HG02943 (cell line): ENCODE data around the gene CD9.
"Not testable (repeated sequence)": the region's sequence is repeated elsewhere in the genome, so short reads cannot be mapped to it uniquely, and the experiment has no call there.

Experiments
- ATAC-seq: cut with Tn5 transposase; IDR thresholded peaks from one replicate; pipeline ENCODE4 v1.9.1; 2021; ENCODE audit warnings: mild to moderate bottlenecking, low read depth, moderate library complexity; ENCODE audit not compliant: unreplicated experiment

CD9 gene

DNA sequence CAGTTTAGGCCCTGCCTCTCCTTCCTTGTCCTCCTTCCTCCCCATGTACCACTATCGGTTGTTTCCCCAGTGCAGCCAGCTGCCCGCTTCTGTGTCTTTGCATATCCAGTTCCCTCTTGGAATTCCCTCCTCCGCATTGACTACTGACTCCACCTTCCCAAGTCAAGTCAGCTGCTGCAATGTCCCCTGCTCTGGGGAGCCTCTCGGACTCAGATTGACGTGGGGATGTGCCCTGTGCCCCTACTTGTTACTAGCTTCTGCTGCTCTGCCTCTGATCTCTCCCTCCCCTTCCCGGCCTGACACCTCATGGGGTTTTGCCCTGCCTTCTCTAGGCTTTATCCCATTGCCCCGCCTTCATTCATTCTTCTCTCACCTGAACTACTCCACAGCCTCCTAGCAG lies 2.1 kb upstream of the CD9 start:
- ATAC-seq = no peak

DNA sequence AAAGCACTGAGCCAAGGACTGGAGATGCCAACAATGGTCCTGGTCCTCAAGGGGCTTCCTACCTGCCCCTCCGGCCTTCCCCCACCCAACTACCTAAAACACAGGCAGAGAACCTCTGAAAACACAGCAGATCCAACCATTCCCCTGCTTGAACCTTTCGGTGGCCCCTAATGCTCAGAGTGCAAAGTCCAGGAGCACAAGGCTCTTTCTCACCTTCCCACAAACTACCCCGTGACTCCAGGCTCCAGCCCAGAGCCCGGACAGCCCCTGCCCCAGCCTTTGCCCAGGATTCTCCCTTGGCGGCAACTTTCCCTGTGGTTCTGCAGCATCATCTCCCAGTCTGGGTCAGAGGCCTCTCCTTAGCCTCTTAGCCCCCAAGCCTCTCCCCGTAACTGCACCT lies 1.6 kb upstream of the CD9 start:
- ATAC-seq = no peak

DNA sequence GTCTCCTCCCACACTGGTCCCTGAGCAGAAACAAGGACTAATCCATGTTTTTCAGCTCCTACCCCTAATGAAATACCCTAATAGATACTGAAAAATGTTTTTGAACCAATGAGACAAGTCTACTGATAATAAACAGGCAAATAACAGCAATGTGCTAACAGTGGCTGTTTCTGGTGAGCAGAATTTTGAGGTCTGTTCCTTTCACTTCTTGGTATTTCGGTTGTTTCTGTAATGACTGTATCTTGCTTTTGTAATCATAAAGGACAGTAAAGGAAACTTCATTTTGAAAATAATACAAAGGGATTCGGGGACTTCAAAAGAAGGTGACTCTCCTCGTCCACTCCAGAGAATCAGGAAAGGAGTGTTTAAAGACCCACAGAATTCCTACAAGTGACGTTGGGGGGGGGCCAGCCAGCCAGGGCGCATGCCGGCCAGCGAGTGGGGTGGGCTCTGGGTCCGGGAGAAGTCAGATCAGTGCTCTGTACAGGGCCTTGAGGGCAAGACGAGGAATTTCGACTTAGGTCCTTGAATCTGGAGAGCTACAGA lies 1.1 kb upstream of the CD9 start:
- ATAC-seq = no peak

DNA sequence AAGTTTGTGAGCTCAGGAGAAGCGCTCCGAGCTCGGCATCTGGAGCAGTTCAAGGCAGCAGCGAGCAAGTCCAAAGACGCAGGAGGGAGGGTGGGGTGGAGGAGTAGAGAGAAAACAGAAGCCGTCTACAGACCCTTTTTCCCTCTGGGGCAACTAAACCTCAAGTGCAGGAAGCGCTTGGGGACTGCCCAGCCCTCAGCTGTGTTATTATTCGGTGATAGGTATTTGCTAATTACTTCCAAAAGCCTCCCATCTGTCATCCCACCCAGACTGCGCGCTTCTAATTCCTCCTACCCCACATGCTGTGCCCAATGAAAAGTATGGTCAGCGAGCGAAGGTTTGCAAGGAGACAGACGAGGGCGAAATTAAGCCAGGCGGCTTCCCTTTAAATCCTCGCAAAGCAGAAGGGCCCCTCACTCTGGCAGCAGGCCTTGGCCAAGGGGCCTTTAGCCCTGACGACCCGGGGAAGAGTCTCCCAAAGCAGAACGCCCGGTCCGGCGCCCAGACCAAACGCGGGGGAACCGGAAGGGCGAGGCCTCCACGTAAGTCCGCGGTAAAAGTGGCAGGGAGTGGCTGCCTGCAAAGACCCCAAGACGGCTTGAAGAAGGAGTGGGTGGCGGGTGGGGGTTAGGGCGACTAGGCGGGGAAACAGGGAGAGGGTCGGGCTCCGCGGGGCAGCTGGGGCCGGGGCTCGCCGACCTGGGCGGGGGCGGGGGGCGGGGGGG lies 507 bp upstream of the CD9 start:
- ATAC-seq = no peak

DNA sequence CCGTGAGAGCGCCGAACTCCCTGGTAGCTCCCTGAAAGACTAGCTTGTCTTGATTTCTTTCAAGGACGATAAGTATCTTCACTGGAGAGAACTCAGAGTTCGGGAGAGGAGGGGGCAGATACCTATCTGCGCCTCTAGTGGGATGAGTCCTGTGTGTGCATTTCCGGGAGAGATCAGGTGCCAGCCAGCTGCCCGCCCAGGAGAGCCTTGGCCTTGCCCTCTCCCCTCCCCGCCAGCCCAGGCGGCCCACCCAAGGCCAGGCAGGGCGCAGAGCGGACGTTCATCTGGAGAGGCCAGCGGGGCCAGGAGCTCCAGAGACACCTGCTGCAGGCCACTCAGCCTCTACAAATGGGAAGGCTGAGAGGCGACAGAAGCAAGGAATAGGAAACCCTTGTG lies 1.0 kb downstream of the CD9 start:
- ATAC-seq = no peak

DNA sequence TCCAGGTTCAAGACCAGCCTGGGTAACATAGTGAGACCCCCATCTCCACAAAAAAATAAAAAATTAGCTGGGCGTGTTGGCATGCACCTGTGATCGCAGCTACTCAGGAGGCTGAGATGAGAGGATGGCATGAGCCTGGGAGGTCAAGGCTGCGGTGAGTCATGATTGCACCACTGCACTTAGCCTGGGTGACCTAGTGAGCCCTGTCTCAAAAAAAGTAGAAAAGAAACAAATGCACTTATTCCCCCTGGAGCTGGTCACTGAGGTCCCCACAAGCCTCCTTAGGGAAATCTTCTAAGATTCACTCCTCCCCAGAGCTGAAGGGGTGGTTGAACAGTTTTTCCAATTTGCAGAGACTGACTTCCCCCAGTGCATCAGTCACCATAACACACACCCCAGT lies 1.6 kb downstream of the CD9 start:
- no peak for ATAC-seq

DNA sequence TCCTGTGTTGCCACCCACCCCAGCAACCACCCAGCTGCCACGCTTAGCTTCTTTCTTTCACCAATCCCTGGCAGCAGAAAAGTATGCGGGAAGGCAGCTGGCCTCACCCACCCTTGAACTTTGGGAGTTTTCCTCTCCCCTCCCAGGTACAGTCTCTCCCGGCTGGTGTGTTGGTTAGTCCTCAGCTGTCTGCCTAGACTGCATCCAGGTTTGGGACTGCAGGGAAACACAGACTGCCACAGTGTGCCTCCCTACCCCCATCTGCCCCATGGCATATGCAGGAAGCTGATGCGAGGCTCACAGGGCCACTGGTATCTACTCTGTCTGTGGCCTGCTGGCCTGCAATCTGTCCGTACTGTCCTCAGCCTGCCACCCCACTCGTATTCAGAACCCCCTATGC lies 2.1 kb downstream of the CD9 start:
- no peak for ATAC-seq

DNA sequence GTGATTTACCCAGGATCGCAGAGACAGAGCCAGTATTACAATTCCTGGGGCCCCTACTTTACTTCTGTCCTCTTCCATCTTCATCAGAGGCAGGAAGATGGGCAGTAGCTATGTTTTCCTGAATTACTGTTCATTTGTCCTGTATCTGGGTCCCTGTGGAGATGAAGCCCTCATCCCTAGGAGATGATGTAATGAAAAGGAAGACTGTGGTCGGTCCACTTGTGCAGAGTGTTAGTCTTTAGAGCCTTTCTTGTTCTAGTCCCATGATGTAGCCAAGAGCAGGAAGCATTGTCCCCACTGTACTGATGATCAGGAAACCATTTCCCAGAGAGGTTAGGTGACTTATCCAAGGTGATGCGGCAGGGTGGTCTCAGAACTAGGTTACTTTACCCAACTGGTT lies 2.6 kb downstream of the CD9 start:
- ATAC-seq = no peak

DNA sequence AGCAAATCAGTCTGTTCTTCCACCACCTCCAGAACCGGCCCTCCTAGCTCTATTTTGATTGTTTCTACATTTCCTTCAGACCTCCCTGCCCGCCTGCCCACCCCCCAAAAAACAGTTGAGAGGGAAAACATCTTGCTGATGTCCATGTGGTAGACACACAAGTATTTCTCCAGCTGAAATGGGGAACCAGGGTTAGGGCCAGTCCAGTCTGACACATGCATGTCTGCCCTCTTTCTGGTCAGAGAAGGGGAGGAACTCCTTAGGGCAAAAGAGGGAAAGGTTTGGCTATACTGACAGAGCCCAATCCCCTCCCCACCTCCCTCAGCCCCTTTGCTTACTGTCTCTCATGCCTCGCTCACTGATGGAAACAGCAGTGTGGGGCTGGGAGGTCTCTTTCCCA lies 3.4 kb downstream of the CD9 start:
- ATAC-seq = no peak

DNA sequence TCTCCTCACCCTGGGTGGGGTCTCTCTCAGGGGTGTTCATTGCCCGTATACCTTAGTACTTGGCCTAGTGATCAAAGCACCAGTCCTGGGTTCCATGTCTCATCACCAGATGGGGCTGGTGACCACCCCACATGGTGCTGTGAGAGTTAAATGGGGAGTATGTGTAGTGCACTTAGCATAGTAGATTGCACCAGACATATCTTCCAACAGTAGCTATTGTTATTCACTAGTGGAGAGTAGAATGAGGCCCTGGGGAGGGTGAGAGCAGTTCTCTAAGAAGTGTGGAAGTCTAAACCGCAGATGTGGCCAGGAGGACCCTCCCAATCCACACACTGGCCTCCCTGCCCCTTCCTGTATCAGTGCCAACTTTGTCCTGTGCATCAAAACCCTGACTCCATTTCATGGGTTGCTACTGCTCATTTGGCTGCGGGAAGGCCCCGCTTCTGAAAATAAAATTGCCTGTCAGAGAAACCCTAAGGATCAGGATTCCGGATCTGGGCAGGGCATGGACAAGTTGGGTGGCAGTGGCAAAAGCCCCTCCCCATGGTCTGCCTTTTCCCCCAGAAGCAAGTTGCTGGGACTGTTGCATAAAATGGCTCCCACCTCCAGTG lies 4.4 kb downstream of the CD9 start:
- no peak for ATAC-seq

DNA sequence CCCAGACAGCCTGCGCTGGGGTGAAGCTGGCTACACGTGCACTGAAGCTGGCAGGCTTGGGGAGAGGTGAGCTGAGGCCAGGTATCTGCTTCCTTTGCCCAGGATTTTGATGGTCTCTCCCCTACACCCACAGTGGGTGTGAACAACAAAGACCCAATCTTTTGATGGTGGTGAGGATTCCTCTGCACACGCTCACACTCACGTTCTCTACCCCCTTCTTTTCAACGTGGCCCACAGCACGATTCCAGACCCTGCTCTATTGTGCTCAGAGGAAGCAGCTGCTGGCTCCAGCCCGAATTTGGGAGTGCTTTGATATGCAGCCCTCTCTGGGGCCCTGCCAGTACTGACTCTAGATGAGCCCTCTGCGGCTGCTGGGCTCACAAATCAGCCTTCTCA lies 4.9 kb downstream of the CD9 start:
- no peak for ATAC-seq

DNA sequence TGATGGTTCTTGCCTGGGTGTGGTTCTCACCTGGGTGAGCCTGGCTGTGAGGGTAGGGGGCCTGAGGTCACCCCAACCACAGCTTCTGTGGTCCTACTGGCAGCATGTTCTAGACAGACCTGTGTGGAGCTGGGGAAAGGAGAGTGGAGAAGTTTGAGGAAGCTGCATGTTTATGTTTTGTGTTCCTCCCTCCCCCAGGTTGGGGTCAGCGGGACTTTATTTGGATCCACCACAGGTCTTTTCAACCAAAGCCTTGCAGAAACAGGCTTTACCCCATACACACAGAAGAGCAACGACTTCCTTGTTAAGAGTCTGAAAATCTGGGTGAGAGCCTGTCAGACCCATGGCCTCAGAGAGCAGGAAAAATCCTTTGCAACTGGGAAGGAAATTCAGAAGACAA lies 5.6 kb downstream of the CD9 start:
- no peak for ATAC-seq

DNA sequence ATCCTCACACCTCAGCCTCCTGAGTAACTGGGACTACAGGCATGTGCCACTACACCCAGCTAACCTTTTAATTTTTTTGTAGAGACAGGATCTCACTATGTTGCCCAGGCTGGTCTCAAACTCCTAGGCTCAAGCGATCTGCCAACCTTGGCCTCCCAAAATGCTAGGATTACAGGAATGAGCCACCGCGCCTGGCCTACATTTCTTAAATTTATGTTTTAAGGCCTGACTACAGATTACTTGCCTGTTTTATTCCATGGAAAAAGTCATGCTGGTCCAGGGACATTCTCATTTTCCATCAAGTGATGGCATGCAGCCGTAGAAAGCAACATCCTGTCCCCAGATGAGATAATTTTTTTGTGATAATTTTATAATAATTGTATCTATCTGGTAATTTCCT lies 6.1 kb downstream of the CD9 start:
- no peak for ATAC-seq

DNA sequence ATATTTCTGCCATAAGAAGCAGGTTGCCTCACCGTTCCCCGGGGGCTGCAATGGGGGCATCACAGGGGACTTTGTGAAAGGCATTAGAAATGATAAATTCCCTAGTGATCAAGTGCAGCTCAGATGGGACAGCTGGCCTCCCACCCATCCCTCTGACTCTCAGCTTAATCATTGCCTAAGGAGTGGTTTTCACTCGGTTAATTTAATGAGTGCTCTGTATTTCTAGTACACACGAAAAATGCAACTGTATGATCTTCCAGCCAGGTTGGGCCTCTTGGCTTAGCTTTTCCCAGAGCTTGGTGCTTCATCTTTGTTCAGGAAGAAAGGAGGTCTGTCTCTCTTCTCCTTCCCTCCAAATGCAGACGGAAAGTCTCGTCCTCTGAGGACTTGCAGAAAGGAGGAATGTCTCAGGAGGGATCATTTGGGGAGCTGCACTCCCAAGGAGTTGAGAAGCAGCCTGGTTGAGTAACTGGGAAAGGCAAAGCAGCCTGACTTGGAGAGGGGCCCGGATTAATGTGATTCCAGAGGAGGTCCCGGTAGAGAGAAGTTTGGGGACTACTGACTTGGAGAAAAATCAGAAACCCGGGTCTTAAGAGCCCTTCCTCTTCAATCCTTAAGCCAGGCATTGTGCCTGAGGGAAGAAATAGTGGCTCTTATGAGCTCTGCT lies 7.2 kb downstream of the CD9 start:
- no peak for ATAC-seq

DNA sequence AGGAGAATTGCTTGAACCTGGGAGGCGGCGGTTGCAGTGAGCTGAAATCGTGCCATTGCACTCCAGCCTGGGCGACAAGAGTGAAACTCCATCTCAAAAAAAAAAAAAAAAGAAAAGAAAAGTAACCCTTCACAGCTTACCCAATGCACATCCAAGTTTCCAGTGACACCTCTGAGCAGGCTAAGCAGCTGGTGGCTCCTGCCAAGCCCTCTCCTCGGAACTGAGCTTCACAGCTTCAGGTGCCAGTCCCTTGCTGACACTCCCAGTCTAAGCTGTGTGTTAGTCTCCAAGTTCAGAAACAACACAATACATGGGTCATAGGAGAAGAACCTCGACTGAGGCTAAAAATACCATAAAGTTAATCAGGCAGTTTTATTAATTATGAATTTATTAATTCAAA lies 7.9 kb downstream of the CD9 start:
- no peak for ATAC-seq

DNA sequence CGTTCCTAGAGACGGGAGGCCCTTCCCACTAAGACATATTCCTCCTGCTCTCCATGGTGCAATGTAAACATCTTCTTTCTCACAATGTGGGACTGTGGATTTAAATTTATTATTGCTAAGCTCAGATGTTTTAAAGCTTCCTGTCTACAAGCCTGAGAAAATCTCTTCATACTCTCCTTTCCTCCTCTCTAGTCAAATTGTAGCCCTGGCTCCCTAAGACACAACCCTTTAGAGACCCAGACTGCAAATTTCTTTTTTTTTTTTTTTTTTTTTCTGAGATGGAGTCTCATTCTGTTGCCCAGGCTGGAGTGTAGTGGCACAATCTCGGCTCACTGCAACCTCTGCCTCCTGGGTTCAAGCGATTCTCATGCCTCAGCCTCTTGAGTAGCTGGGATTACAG lies 9.2 kb downstream of the CD9 start:
- ATAC-seq = not testable (repeated sequence)

DNA sequence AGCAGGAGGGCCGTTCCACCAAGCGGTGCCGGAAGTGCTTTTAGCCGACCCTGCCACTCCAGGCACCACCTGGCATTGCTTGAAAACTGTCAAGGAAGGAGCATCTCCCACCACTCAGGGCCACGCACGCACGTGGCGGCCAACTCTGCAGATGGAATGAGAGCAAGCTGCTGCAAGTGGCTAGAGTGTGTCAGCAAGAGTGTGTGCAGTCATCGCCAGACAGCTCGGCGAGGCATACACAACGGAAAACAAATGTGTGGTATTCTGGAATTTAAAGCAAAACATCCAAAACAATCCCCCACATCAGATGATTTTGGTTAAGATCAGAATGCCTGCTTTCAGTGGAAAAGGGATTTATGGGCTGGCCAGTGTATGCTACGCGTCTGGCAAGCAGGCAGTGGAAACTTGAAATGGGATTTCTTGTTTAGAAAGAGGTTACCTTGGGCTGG lies 11.2 kb downstream of the CD9 start:
- ATAC-seq = no peak

DNA sequence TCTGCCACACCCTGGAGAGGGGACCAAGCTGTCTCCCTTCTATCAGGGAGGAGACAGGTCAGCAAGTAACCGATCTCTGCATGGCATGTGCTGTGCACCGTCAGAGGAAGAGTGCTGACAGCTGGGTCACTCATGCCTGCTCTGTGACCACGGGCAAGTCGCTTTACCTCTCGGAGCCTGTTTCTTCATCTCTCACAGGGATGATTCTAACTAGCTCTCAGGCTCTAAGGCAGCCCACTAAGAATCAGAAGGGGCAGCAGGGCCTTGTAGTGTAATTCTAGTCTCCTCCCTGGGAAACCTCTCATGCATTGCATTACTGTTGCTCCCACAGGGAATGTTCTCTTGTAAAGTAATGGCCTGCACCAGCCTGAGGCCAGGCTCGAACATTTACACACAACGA lies 11.9 kb downstream of the CD9 start:
- no peak for ATAC-seq

DNA sequence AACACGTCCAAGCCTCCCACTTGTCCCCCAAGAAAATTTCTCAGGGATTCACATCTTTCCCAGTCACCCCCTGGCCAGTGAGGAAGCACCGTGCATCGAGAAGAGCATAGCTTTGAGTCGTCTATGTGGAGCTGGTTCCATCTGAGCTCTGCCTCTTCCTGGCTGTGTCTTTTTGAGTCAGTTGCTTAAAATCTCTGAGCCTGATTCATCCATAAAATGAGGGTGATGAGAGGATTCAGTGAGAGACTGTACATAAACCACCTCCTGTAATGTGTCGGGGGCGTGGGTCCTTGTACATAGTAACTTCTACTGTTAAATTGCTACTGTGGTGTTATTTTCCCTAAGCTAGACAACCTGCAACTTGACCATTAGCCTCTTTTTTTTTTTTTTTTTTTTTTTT lies 13.8 kb downstream of the CD9 start:
- ATAC-seq = no peak

DNA sequence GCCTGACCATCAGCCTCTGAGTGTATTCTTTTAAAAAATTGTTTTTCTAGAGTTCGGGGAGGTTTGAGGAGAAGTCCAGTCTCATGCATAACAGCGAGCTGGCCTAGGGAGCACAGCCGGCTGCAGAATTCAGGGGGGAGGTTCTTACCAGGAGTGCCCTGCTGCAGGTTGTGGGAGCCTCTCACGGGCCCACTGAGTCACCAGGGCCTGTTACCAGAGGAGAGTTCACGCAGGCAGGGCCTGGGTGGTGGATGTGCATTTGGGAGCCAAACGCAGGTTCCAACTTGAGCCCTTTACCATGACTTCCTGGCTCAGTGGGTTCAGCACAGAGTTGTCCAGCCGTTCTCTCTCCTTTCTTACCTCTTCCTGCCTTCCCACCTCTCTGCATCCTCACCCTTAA lies 14.4 kb downstream of the CD9 start:
- no peak for ATAC-seq

DNA sequence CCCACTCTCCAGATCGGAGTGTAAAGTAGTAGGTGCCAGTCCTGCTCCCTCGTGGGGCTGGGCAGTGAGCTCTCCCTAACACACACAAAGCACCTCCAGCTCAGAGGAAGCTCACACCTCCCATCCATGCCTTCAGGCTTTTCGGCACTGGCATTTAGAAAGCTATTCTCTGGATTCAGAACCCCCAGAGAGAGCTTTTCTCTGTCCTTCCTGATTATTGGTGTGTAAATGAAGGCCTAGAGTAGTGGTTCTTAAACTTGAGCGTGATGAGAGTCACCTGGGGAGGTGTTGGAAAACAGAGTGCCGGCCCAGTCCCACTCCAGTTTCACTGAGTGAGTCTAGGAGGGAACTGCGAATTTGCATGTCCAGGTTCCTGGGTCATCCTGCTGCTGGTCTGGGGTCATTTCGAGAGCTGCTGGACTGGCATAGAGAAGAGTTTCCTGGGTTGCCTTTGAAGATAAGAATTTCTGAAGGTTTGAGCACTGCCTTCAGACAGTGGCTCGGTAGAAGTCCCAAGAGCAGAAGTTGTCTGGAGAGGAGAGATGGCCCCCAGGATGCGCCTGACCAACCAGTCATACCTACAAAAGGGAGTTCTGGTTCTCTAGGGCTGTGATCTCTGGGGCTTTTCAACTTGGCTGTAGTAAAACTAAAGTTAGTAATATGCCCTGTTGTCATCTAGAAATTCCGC lies 15.1 kb downstream of the CD9 start:
- ATAC-seq = no peak
